Skin of body (tissue), 2 donors: Measurements from ENCODE around the gene LIPK. TPM values are rescaled to one million over a fixed set of nuclear protein-coding genes. Genes with fewer than 3 reads are reported as not detected.
A peak's percentile ranks its signal among the peaks of the same experiment; 100 is the strongest.
"Not testable (repeated sequence)": the region's sequence is repeated elsewhere in the genome, so short reads cannot be mapped to it uniquely, and the experiment has no call there.

Source experiments
- DNase-seq: peaks from one replicate; lab custom pipeline; 2025; lab: John Stamatoyannopoulos, UW
- total RNA-seq: library from RNA; depleted of rRNA; stranded (reverse); fragments of >200 nt; gene quantifications from one replicate; pipeline ENCODE4 v1.2.3, GENCODE V29; 2014

Gene LIPK
- total RNA-seq, 1 donor from 2014 or later, result 10.6 TPM

DNA sequence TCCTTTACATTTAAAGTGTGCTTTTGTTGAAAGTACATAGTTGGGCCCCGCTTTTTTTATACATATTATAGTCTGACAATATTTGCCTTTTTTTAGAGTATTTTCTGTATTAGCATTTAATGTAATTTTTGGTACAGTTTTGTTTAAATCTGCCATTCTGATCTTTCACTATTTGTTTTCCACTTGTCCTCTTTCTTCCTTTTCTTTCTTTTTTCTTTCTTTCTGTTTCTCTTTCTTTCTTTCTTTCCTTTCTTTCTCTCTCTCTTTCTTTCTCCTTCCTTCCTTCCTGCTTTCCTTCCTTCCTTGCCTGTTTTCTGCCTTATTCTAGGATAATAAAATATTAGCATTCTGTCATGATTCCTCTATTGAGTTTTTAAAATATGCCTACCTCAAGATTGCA, 9.5 kb downstream of the LIPK start:
- no peak for DNase-seq

DNA sequence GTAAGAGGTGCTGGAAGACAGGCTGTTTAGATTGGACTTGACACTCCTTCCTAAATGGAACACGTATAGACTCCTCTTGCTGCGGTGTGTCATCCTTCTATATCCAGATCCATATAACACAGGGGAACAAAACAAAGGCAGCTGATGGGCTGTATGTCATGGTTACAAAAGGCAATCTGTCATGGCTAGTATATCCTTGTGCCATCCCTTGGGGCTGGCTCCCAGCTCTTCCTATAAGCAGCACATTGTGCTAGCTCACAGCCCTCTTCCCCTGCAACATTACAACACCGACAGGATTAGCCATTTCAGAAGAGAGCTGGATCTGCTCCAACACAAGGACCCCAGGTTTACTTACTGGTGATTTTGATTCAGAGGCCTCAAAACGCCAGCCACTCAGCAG, 15.3 kb downstream of the LIPK start:
- no peak for DNase-seq

DNA sequence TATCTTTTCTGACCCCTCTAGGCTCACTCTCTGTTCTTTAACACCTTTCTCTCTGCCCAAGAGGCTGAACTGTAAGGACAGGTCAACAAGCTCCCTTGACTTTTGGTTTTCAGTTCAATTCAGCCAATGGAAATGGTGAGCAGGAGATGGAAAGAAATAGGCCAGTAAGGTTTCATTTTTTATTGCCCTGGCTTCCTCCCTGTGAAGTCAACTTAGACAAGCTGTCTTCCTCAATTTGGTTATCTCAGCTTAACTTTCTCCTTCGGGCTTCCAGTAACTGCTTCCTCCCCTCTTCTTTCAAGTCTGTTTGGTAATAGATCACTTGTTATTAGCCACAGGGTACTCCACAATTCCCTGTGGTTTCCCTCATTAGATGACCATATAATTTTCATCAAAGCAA, 19.7 kb downstream of the LIPK start:
- DNase-seq, result no peak

DNA sequence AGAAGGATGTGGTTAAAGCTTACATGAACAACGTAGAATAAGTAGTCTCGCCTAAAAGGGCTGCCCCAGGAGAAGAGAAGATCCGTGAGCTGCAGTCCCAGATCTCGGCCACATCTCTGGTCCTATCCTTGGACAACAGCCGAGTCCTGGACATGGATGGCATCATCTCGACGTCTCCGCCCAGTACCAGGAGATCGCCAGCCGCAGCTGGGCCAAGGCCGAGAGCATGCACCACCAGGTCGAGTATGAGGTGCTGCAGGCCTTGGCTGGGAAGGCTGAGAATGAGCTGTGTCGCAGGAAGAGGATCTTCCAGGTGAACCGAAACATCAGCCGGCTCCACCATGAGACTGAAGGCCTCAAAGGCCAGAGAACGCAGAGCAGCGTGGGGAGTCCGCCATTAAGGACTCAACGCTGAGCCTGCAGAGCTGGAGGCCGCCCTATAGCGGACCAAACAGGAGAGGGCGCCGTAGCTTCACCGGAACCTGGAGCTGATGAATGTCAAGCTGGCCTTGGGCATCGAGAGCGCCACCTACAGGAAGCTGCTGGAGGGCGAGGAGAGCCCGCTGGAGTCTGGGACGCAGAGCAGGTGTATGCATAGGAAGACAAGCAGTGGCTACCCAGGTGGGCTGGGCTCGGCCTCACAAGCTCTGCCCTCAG, 22.2 kb downstream of the LIPK start:
- no peak for DNase-seq

DNA sequence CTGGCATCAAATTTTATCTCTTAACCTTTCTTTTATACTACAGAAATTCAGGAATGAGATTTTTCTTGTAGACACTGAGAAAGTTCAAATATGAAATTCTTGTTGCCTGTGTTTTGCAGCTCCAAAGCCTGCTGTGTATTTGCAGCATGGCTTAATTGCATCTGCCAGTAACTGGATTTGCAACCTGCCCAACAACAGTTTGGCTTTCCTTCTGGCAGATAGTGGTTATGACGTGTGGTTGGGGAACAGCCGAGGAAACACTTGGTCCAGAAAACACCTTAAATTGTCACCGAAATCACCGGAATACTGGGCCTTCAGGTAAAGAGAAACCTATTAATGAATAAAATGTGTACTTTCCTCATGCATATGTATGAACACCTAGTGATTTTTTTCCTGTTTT, 24.8 kb downstream of the LIPK start:
- DNase-seq, result no peak

DNA sequence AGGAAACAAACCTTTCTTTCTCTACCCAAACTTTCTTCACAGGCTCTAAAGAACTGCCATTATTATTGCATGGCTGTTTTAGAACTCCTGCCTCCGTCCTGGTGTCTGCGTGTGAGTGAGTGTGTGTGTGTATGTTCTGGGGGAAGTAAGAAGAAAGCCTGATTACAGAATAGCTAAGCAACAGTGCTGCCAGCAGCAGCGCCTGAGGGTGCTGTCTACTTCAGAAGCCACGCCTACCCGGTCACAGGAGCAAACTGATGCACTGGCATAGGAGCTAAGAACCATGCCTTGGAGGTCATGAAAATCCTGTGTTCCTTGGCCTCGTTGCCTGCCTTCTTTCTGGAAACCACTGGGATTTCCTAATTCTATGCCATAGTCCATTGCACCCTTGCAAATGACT, 25.2 kb downstream of the LIPK start:
- DNase-seq, result no peak

DNA sequence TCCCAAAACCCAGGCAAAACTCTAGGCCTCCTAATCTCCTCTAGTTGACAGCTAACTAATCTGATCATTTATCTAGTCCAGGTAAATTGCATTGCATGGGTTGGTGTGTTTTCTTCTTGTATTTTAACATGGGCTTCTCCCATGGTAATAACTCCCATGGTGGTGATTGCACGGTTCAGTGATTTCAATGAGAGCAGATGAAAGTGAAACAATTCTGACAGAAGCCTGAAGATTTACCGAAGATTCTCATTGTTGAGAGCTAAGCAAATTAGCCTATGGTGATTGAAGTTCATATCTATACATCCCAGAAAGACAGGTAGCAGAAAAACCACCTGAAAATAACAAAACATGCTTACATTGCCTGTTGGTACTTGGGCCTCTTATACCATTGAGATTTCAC, 27.2 kb downstream of the LIPK start:
- no peak for DNase-seq

DNA sequence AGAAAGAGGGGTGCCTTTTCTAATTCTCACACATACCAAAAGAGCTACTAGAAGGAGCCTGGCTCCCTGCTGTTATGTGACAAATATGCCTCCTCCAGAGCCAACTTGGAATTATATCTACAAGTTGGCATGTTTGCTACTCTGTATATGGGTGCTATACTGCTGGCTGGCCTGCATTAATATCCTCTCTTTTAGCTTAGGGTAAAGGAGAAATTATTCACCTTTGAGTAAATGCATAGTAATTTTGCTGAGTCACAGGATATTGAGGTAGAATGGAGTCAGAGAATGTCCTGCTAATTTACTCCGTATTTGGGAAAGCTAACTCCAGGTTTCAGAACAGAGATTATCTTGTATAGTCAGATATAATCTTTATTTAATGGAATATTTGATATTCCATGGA, 29.6 kb downstream of the LIPK start:
- no peak for DNase-seq

DNA sequence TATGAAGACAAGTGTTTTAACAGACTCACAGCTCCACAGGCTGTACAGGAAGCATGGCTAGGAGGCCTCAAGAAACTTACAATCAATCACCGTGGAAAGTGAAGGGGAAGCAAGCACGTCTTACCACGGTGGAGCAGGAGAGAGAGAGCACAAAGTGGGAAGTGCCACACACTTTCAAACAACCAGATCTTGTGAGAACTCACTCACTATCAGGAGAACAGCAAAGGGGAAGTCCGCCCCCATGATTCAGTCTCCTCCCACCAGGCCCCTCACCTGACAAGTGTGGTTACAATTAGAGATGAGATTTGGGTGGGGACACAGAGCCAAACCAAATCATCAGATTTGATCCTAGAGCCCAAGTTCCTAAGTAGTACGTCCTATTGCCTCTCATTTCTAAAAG, 35.9 kb downstream of the LIPK start:
- not testable (repeated sequence) for DNase-seq

DNA sequence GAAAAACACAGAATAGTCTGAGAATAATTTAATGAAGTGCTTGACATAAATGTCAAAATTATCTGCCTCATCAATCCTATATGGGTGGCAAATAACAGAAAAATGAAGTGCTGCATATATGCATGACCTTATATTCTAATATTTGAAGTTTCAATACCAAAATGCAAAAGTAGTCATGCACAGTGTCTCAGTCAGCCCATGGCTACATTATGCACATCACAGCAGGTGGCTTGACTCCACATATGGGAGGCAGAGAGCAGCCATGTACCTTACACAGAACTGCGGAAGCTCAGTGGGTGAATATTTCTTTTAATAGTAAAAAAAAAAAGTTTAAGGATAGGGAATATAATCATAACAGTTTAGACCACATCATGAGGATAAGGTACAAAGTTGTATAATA, 36.4 kb downstream of the LIPK start:
- DNase-seq, result no peak

DNA sequence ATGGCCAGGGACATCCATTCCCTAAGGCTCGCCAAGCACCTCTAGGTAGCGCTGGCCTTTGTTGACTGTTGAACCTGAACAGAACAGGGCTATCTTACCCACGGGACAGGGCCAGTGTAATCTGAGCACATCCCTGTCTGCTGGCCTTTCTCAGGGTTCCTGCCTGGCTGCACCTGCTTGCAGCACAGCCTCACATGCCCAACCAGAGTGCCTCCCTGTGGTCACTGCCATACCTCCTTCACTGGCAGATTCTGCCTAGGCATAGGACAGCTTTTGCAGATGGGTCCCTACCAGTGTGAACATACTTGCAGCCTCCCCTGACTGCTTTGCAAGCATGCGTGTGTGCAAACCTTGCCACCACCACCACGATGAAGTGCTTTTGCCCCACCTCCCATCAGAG, 38.0 kb downstream of the LIPK start:
- DNase-seq, result no peak

DNA sequence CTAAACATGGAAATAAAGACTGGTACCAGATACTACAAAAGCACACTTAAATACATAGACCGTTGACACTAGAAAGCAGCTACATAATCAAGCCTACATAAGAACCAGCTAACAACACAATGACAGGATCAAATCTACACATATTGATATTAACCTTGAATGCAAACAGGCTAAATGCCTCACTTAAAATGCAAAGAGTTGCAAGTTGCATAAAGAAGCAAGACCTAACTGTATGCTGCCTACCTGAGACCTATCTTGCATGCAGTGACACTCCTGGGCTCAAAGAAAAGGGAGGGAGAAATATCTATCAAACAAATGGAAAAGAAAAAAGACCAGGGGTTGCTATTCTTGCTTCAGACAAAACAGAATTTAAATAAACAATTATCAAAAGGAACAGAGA, 39.6 kb downstream of the LIPK start:
- no peak for DNase-seq

DNA sequence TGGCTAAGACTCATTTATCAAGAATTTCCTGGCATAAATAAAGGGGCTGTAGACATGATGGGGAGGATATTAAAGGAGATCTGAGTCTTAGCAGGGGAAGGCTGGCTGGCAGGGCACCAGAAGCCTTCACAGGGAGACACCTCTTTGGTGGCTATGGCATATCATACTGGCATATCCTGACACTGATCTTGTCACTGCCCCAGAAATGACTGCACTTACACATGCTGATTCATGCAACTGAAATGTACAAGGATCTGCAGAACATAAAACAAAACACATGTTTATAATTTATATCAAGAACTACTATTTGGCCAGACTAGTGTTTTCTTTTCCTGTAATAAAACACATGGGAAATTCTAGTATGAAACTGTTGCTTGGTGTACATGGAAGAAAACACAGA, 48.2 kb downstream of the LIPK start:
- peak; percentile 68 for DNase-seq

DNA sequence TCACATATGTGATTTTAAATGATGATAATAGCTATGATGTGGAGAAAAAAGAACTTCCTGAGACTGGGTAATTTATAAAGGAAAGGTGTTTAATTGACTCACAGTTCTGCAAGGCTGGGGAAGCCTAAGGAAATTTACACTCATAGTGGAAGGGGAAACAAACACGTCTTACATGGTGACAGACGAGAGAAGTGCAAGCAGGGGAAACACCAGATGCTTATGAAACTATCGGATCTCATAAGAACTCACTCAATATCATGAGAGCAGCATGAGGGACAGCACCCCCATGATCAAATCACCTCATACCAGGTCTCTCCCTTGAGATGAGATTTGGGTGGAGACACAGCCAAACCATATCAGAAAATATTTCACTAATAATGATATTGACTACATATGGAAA, 49.7 kb downstream of the LIPK start:
- DNase-seq, result no peak

DNA sequence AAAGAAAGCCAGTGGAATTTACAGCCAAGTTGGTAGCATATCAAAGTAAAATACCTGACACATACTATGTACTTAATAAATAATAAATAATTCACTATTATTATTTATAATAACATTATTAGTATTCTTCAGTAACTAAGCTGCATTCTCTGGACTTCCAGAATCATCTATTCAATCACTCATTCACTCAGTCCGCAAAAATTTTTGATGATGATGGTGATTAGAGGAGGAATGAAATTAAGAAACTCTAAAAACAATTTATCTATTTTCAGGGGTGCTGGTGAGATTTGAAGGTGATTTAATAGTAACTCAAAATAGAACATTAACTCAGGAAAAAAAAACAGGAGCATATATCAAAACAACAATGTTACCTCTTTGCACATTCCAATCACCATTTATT, 50.6 kb downstream of the LIPK start:
- DNase-seq, result no peak

DNA sequence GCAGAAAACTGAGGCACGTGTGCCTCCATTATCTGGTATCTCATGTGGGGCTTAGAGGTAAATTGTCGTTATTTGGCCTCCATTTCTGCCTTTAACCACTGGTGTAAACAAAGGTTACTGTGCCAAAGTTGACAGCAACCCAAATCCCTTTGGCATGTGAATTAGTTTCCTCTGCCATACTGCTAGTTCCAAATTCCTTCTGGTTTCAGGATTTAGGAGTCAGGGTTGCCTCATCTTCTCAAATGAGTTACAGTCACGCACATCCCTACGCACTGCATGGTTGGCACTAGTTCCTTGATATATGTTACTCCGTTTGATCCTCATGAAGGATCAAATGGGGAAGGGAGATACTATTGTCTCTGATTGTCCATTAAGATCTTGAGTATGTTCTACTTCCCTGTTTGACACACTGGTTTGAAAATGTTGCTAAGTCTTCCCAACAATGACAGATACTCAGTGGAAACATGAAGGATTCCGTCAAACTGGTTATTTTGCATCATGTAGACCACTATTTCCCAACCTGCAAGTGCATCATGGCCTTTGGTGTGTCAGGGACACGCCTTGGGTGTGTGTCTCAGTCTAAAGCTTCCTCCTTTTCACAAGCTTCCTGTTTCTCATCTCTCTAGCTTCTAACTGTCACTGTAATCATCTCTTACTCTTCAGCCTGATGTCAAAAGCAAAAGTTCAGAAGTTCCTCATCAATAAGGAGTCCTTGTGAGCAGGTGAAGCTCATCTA, 53.5 kb downstream of the LIPK start, which contains the start of gene LIPN:
LIPN (plus strand) TSS at position 655 of the 736 bp plus-strand sequence. CDS start 1,386 bp downstream, outside the sequence.
- DNase-seq, result no peak

DNA sequence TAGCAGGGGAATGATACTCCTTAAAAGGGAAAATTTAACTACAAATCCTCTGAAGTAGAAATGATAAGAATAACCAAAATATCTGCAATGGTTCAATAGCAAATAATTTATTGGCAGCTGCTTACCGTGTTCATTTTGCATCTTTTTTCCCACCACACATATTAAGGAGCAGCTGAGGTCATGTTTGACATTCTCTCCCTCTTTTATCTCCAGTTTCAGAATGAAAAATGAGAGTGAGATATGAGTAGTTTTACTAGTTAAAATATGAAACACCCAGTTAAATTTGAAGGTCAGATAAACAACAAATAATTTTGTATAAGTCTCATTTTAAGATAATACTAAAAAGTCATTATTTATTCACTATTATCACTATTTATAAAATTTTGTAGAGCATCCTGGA, 56.9 kb downstream of the LIPK start:
- DNase-seq, result no peak

DNA sequence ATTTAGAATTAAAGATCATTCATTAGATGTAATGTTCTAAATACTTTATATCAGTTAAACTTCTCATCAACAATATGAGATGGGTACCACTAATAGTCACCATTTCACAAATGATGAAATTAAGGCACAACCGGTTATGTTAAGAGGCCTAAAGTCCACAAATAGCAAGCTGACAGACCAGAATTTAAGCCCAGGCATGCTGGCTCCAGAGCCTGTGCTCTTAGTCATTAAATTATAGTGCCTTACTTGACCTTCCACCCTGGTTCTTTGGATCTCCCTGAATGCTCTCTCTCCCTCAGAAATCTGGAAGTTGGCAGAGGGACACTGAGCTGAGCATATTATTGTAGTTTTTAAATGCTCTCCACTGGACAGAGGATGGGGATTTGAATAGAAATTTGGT, 57.4 kb downstream of the LIPK start:
- no peak for DNase-seq

DNA sequence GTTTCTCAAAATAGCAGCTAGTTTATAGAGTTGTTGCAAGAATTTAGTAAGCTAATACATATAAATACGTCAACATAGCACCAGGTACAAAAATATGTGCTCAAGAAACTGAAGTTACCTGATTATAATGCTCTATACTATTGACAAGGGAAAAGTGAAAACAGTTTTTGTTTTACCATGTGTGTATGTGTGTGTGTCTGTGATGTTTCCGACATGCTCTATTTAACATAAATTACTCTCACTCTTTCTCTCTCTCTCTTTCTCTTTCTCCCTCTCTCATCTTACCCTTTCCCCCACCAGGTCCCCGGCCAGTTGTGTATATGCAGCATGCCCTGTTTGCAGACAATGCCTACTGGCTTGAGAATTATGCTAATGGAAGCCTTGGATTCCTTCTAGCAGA, 58.1 kb downstream of the LIPK start:
- no peak for DNase-seq

DNA sequence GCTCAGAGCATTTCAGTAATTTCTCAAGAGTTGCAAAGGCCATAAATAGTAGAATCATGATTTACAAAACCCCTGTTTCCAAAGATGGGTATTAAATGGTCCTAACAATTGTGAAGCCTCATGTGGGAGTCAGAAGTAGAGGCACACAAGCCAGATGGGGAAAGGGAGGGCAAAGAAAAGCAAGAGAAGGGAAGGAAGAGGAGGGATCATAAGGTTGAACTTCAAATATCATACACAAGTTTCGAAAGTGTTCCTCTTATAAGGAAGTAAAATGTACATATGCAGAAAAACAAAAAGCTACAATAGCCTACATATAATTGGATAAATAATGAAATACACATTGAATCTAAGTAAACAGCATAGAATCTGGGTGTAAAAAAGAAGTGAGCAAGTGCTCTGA, 59.8 kb downstream of the LIPK start:
- DNase-seq, result no peak

DNA sequence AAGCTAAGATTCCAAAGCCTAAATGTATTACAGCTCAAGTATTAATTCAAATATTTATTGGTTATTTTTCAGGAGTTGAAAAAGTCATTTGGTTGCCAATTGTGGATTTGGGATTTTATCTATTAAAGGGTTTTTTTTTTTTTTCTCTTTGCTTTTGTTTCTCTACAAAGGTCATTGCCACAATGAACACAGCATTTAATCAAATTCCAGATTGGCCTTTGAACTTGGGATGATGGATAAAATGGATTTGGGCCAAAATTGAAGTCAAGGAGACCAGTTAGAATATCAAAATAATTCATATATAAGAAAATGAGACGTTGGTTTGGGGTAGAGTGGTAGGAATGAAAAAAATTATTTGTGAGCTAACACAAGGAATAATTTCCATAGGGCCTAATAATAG, 63.3 kb downstream of the LIPK start:
- DNase-seq, result no peak

DNA sequence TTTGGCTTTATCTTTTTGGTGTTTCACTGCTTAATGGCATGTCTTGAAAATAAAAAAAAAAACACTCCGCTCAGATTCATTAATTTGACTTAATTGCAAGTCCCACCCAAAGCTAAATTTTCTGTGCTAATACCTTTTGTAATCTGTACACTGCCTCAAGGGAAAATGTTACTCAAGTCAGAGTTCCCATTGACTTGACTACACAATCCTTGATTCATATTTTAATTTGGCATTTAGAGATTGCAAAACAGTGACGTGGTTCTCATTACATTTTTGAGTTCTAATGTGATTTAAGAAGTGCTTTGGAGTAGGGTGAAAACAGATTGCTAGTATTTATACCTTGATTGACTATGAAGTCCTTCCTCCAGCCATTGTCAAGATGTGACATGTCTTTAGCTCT, 75.2 kb downstream of the LIPK start:
- DNase-seq, result no peak

DNA sequence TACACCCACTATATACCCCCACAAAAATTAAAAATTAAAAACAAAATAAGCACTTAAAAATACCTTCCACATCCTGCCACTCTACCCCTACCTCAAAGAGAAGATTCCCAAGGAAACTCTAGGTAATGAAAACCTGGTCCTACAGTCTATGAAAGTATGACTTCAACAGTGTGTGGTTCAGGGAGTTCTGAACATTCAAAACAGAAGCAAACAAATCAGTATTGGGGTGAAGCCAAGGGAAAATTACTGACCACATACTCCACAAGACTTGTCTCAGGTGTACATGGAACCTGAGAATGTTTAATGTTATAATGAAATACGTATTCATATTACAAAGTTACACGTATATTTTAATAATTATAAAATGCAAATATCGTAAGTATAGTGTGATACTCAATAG, 76.2 kb downstream of the LIPK start:
- no peak for DNase-seq
